A673 (cell line): ENCODE measurements around the gene UBE2E2. TPM values are rescaled to one million over a fixed set of nuclear protein-coding genes. Genes with fewer than 3 reads are reported as not detected.

Experiments used
- BruUV-seq: library from RNA; stranded (reverse); fragments of 400-500 nt; replicated peaks from 2 replicates; lab custom pipeline; 2021; lab: Mats Ljungman, UMichigan
- CTCF ChIA-PET: fragments of 300-600 bp; sonication (Branson Sonifier 250); formaldehyde crosslinking; loops from one replicate; lab custom pipeline; 2022; ENCODE audit warnings: antibody characterized with exemption; lab: Charles Lee
- POLR2A ChIA-PET: fragments of 300-600 bp; sonication (Branson Sonifier 250); formaldehyde crosslinking; loops from one replicate; lab custom pipeline; 2022; ENCODE audit warnings: antibody characterized with exemption; ENCODE audit not compliant: low non-redundant PET; lab: Charles Lee
- DNase-seq: peaks from one replicate; pipeline ENCODE4 v3.0.0-alpha.2; 2015; ENCODE audit warnings: low spot score
- H3K27ac ChIP-seq: fragments of 200-600 bp; sonication (generic); 2 replicates; pipeline ENCODE4 v1.5.1; 2016; ENCODE audit warnings: mixed run types, low read depth, mild to moderate bottlenecking, mixed read lengths, antibody characterized with exemption, low read length; ENCODE audit not compliant: poor library complexity, severe bottlenecking
- H3K27me3 ChIP-seq: fragments of 200-600 bp; sonication (generic); replicated peaks from 2 replicates; pipeline ENCODE4 v1.6.1; 2017; ENCODE audit warnings: mixed run types, low read depth, mild to moderate bottlenecking, mixed read lengths, antibody characterized with exemption, low read length; ENCODE audit not compliant: insufficient read depth, poor library complexity
- H3K36me3 ChIP-seq: fragments of 200-600 bp; sonication (generic); 2 replicates; pipeline ENCODE4 v1.6.1; 2016; ENCODE audit warnings: mixed run types, mild to moderate bottlenecking, mixed read lengths, antibody characterized with exemption, low read length; ENCODE audit not compliant: insufficient read depth, poor library complexity, severe bottlenecking
- H3K4me1 ChIP-seq: fragments of 200-600 bp; sonication (generic); 2 replicates; pipeline ENCODE4 v1.6.1; 2017; ENCODE audit warnings: mixed run types, mild to moderate bottlenecking, mixed read lengths, antibody characterized with exemption, low read length; ENCODE audit not compliant: insufficient read depth, poor library complexity, severe bottlenecking
- H3K4me3 ChIP-seq: fragments of 200-600 bp; sonication (generic); 2 replicates; pipeline ENCODE4 v1.5.1; 2016; ENCODE audit warnings: low read depth, mixed run types, mild to moderate bottlenecking, mixed read lengths, low read length; ENCODE audit not compliant: poor library complexity, severe bottlenecking
- H3K9me3 ChIP-seq: fragments of 200-600 bp; sonication (generic); 2 replicates; pipeline ENCODE4 v1.6.1; 2016; ENCODE audit warnings: mixed run types, low read depth, mild to moderate bottlenecking, mixed read lengths, antibody characterized with exemption, low read length; ENCODE audit not compliant: poor library complexity, severe bottlenecking
- EZH2 ChIP-seq: fragments of 200-600 bp; sonication (generic); IDR thresholded peaks from 2 replicates; pipeline ENCODE4 v1.6.1; 2017; ENCODE audit warnings: borderline replicate concordance, low read depth, mild to moderate bottlenecking, mixed read lengths, antibody characterized with exemption, low read length; ENCODE audit not compliant: poor library complexity, severe bottlenecking
- intact Hi-C: fragments of 100-400 bp; cut with micrococcal nuclease; formaldehyde crosslinking; loops from one replicate; pipeline ENCODE4 v1.10.0; 2022; ENCODE audit not compliant: unreplicated experiment
- total RNA-seq: library from RNA; stranded (reverse); gene quantifications from 2 replicates; pipeline ENCODE4 v1.2.3, GENCODE V29; 2021
- TF ChIP-seq, protein P1 (sequence below): fragments of 300-800, 200-600 bp; sonication (generic); conservative IDR thresholded peaks from 2 replicates; pipeline ENCODE4 v1.5.1; 2017; ENCODE audit warnings: low read depth, mild to moderate bottlenecking, antibody characterized with exemption, low read length, moderate library complexity, mixed read lengths

UBE2E2 gene
- total RNA-seq, 1 experiment from 2014 or later: 2.0 TPM

DNA sequence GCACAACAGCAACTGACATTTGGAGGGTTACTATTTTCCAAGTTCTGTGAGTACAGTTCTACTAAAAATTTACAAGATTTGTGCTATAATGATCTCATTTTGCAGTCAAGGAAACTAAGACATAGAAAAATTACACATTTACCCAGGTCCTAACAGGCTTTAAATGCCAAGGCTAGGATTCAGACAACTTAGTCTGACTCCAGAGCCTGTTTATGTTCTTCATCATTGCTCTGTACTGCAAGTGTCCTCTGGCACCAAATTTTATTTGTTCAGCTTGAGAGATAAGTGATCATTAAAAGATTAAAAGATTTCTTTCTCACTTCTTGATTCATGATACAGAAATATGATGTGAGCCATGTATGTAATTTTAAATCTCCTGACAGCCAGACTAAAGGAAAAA is 290.8 kb downstream of the UBE2E2 start:
- no TSS peak for BruUV-seq
- Histone ChIP-seq H3K27me3 (peaks cover 6% of the 10 kb centered on the region), H3K27ac (no peak overlapping the region), H3K36me3 (no peaks in the 10 kb centered on the region), H3K9me3 (no peaks in the 10 kb centered on the region), H3K4me3 (no peak overlapping the region), H3K4me1 (no peaks in the 10 kb centered on the region)
- intact Hi-C loops: no loop called here
- DNase-seq: no peak
- TF ChIP-seq, protein P1, sequence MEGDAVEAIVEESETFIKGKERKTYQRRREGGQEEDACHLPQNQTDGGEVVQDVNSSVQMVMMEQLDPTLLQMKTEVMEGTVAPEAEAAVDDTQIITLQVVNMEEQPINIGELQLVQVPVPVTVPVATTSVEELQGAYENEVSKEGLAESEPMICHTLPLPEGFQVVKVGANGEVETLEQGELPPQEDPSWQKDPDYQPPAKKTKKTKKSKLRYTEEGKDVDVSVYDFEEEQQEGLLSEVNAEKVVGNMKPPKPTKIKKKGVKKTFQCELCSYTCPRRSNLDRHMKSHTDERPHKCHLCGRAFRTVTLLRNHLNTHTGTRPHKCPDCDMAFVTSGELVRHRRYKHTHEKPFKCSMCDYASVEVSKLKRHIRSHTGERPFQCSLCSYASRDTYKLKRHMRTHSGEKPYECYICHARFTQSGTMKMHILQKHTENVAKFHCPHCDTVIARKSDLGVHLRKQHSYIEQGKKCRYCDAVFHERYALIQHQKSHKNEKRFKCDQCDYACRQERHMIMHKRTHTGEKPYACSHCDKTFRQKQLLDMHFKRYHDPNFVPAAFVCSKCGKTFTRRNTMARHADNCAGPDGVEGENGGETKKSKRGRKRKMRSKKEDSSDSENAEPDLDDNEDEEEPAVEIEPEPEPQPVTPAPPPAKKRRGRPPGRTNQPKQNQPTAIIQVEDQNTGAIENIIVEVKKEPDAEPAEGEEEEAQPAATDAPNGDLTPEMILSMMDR: no peak
- TF ChIP-seq EZH2: no peak
- ChIA-PET CTCF (no interaction called here), POLR2A (interaction anchor here (0.6 kb wide), 1 partner anchor 1186 kb away, joined by 4 read pairs; no protein-coding TSS in a partner anchor)

DNA sequence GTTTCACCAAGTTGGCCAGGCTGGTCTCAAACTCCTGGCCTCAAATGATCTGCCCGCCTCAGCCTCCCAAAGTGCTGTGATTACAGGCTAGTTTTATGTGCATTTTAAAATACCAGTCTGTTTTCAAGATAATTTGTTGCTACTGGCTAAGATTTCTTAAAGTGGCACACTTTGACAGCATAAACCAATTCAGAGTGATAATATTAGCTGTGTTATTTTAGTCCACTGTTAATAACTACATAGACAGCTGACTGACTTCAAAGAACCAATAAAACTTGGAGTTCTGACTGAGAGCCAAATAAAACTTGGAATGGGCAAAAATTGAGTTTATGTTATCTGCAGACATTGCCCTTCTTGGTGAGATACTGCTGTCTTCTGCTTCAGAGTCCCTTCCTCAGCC is 291.8 kb downstream of the UBE2E2 start:
- DNase-seq: no peak
- Histone ChIP-seq H3K9me3 (no peaks in the 10 kb centered on the region), H3K4me1 (no peaks in the 10 kb centered on the region), H3K27ac (no peak overlapping the region), H3K27me3 (peaks cover 6% of the 10 kb centered on the region), H3K36me3 (no peaks in the 10 kb centered on the region), H3K4me3 (no peak overlapping the region)
- CTCF ChIA-PET: no interaction called here
- intact Hi-C loops: no loop called here
- TF ChIP-seq, protein P1: no peak
- no peak for TF ChIP-seq EZH2
- BruUV-seq: no TSS peak
- POLR2A ChIA-PET: no interaction called here

DNA sequence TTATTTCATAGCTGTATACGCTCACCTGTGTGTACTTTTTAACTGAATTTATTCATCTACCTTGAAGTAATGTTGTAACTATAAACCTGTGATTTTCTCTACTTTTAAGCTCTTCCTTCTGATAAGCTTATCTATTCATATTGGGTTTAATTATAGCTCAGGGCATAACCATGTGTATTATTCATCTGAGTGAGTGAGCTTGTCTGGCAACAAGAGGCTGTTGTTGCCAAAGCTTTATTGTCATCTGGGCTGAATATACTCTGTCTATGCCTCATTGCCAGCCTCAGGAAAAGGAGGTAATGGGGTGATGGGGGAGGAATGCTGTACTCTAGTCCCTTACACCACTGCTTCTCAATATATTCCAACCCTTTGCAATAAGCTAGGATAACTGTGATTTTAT is 292.4 kb downstream of the UBE2E2 start:
- BruUV-seq: no TSS peak
- no peaks in the 10 kb centered on the region for H3K9me3 ChIP-seq
- intact Hi-C loops: no loop called here
- H3K4me3 ChIP-seq: no peak overlapping the region
- H3K27me3 ChIP-seq: peaks cover 6% of the 10 kb centered on the region
- H3K27ac ChIP-seq: no peak overlapping the region
- TF ChIP-seq, protein P1: no peak
- TF ChIP-seq EZH2: no peak
- POLR2A ChIA-PET: no interaction called here
- H3K4me1 ChIP-seq: no peaks in the 10 kb centered on the region
- H3K36me3 ChIP-seq: no peaks in the 10 kb centered on the region
- CTCF ChIA-PET: no interaction called here
- no peak for DNase-seq
